Measurements from ENCODE around the gene NPSR1. TPM values are rescaled to one million over a fixed set of nuclear protein-coding genes. Genes with fewer than 3 reads are reported as not detected.
"Not testable (repeated sequence)": the region's sequence is repeated elsewhere in the genome, so short reads cannot be mapped to it uniquely, and the experiment has no call there.

Gene NPSR1
- total RNA-seq, 2 donors from 2014 or later = not detected

- Mint-ChIP-seq H3K4me1 (no peaks in the 10 kb centered on the region), H3K27me3 (no peaks in the 10 kb centered on the region), H3K4me3 (no peak overlapping the region), H3K27ac (no peak overlapping the region), H3K36me3 (ENCODE audit: low read depth) (no peaks in the 10 kb centered on the region)
- no peaks in the 10 kb centered on the region for H3K9me3 ChIP-seq (ENCODE audit: control insufficient read depth, low read length, poor library complexity, severe bottlenecking)
- DNase-seq = no peak
- ATAC-seq = no peak
Observed at GRCh38 chr7:34787586-34787985, 129.6 kb downstream of the NPSR1 start.

DNA sequence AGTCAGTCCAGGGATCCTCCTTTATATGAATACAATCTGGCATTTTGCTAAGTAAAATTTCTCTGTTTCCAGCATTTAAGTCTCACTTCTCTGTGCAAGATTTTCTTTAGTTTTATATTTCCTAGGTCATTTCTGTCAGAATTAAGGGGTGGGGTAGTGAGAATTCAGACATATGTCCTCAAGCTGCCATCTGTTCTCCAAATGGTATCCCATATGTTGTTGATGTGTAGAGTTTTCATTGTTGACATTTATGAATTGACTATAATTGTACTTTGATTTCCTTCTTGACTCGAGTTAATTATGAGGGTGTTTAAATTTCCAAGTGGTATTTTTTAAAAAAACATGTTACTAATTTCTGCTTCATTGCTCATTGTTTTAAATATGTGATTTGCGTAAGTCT, 148.8 kb downstream of the NPSR1 start:
- H3K9me3 ChIP-seq (ENCODE audit: control insufficient read depth, low read length, poor library complexity, severe bottlenecking) = no peaks in the 10 kb centered on the region
- ATAC-seq (no peak), DNase-seq (no peak)
- H3K36me3 Mint-ChIP-seq (ENCODE audit: low read depth) = no peaks in the 10 kb centered on the region
- H3K4me3 Mint-ChIP-seq = no peak overlapping the region
- peaks cover 32% of the 10 kb centered on the region for H3K27me3 Mint-ChIP-seq
- H3K27ac Mint-ChIP-seq = no peak overlapping the region
- no peaks in the 10 kb centered on the region for H3K4me1 Mint-ChIP-seq

DNA sequence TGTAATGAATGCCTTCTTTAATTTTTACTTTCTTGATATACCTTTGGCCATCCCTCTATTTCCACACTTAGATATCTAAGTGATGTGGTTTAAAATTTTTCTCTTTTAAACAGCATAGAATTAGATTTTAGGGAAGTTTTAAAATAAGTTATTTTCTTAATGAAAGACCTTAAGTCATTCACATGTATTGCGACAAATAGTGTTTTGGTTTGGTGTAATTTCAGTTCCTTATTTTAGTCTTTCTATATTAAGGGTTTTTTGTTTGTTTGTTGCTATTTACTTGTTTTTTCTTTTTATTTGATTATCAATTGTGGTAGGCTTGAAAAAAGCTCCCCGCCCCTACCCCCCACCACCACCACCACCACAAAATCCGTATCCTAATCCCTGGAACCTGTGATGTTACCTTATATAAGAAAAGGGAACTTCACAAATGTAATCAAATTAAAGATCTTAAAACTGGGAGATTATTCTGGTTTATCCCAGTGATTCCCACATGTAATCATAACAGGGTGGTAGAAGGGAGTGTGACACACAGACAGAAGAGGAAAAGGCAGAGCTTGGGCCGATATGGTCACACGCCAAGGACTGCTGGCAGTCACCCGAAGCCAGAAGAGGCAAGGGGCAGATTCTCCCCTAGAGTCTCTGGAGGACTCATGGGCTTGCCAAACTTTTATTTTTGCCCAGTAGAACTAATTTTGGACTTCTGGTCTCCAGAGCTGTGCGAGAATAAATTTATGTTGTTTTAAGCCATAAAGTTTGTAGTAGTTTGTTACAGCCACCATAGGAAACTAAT, 149.7 kb downstream of the NPSR1 start:
- Mint-ChIP-seq H3K27ac (no peak overlapping the region), H3K27me3 (peaks cover 36% of the 10 kb centered on the region), H3K4me3 (no peak overlapping the region), H3K4me1 (no peaks in the 10 kb centered on the region), H3K36me3 (ENCODE audit: low read depth) (no peaks in the 10 kb centered on the region)
- ATAC-seq = no peak
- no peaks in the 10 kb centered on the region for H3K9me3 ChIP-seq (ENCODE audit: control insufficient read depth, low read length, poor library complexity, severe bottlenecking)
- DNase-seq = no peak

- not testable (repeated sequence) for H3K4me1 Mint-ChIP-seq; H3K36me3 Mint-ChIP-seq (ENCODE audit: low read depth); DNase-seq
Observed at GRCh38 chr7:34814203-34814842, 156.3 kb downstream of the NPSR1 start.

GRCh38 chr7:34821932-34822558, 164.0 kb downstream of the NPSR1 start:
- no peak for DNase-seq
- Mint-ChIP-seq H3K27me3 (peaks cover 12% of the 10 kb centered on the region), H3K27ac (no peak overlapping the region), H3K4me3 (no peak overlapping the region), H3K36me3 (ENCODE audit: low read depth) (no peaks in the 10 kb centered on the region), H3K4me1 (no peaks in the 10 kb centered on the region)
- ATAC-seq = no peak
- H3K9me3 ChIP-seq (ENCODE audit: control insufficient read depth, low read length, poor library complexity, severe bottlenecking) = no peaks in the 10 kb centered on the region

More at GRCh38 chr7:34814203-34814842, 156.3 kb downstream of the NPSR1 start:
- not testable (repeated sequence) for ATAC-seq; H3K4me3 Mint-ChIP-seq; H3K9me3 ChIP-seq (ENCODE audit: control insufficient read depth, low read length, poor library complexity, severe bottlenecking); H3K27ac Mint-ChIP-seq
- H3K27me3 Mint-ChIP-seq = peaks cover 32% of the 10 kb centered on the region

GRCh38 chr7:34823650-34824258, 165.7 kb downstream of the NPSR1 start:
- H3K27ac Mint-ChIP-seq = no peak overlapping the region
- H3K36me3 Mint-ChIP-seq (ENCODE audit: low read depth) = no peaks in the 10 kb centered on the region
- peak in 1 of 3 donors; percentile 49 for DNase-seq
- H3K4me3 Mint-ChIP-seq = no peak overlapping the region
- no peaks in the 10 kb centered on the region for H3K4me1 Mint-ChIP-seq
- peak; percentile 69 for ATAC-seq
- H3K9me3 ChIP-seq (ENCODE audit: control insufficient read depth, low read length, poor library complexity, severe bottlenecking) = no peaks in the 10 kb centered on the region
- H3K27me3 Mint-ChIP-seq = peaks cover 7% of the 10 kb centered on the region

DNA sequence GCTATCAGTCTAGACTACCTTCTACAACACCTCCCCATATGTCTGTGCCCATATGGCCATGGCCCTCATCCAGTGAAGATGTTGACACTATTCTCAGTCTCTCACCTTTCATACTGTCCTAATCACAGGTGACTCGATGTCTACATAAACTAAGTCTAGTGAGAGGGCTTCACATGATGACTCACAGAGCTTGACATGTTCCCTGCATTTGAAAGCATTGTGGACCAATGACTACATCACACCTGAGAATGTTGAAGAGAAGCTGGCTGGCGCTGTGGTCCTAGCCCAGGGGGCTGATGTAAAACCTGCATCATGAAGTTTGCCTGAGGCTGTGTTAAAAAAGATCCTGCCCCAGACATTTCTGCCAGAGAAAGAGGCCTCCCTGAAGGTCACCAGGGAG, 167.2 kb downstream of the NPSR1 start:
- Mint-ChIP-seq H3K4me3 (no peak overlapping the region), H3K36me3 (ENCODE audit: low read depth) (no peaks in the 10 kb centered on the region), H3K27me3 (peaks cover 7% of the 10 kb centered on the region), H3K4me1 (no peaks in the 10 kb centered on the region), H3K27ac (peak overlapping the region; percentile 32)
- DNase-seq (no peak), ATAC-seq (no peak)
- no peaks in the 10 kb centered on the region for H3K9me3 ChIP-seq (ENCODE audit: control insufficient read depth, low read length, poor library complexity, severe bottlenecking)

GRCh38 chr7:34830390-34830789, 172.4 kb downstream of the NPSR1 start:
- no peaks in the 10 kb centered on the region for H3K9me3 ChIP-seq (ENCODE audit: control insufficient read depth, low read length, poor library complexity, severe bottlenecking)
- Mint-ChIP-seq H3K4me1 (no peaks in the 10 kb centered on the region), H3K4me3 (no peak overlapping the region), H3K36me3 (ENCODE audit: low read depth) (peaks cover 2% of the 10 kb centered on the region), H3K27me3 (peaks cover 29% of the 10 kb centered on the region), H3K27ac (no peak overlapping the region)
- no peak for DNase-seq
- no peak for ATAC-seq

DNA sequence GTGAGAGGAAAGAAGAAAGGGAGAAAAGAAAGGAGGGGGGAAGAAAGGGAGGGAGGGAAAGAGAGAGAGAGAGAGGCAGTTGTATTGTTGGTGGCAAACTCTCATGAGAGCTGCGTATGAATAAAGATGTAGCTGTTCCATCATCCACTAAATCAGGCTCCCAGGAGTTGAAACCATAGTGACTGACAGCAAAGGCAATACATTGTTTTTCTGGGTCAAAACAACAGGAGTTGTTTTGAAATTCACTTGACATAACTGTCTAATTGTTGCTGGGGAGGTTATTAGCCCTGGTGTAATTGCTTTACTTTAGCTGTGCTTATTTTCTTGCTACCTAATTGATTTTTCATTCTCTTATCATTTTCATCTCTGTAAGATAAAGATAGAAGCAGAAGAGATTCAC, 173.4 kb downstream of the NPSR1 start:
- Mint-ChIP-seq H3K27ac (no peak overlapping the region), H3K27me3 (peaks cover 33% of the 10 kb centered on the region), H3K36me3 (ENCODE audit: low read depth) (peaks cover 2% of the 10 kb centered on the region), H3K4me3 (no peak overlapping the region), H3K4me1 (no peaks in the 10 kb centered on the region)
- ATAC-seq = no peak
- H3K9me3 ChIP-seq (ENCODE audit: control insufficient read depth, low read length, poor library complexity, severe bottlenecking) = no peaks in the 10 kb centered on the region
- DNase-seq = no peak

DNA sequence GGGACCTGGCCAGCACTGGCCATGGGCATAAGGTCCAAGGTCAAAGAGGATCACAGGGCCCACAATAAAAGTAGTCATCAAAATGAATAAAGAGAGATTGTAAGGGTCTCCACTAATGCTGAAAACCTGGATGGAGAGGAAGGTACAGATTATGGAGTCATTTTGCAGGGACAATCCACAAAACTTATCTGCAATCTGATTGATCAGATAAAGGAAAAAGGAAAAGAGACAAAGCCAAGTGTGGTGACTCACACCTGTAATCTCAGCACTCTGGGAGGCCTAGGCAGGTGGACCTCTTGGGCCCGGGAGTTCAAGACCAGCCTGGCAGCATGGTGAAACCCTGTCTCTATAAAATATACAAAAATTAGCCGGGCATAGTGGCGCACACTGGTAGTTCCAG, 174.0 kb downstream of the NPSR1 start:
- ATAC-seq (no peak), DNase-seq (no peak)
- Mint-ChIP-seq H3K27ac (no peak overlapping the region), H3K4me3 (no peak overlapping the region), H3K36me3 (ENCODE audit: low read depth) (peaks cover 2% of the 10 kb centered on the region), H3K27me3 (peaks cover 33% of the 10 kb centered on the region), H3K4me1 (no peaks in the 10 kb centered on the region)
- H3K9me3 ChIP-seq (ENCODE audit: control insufficient read depth, low read length, poor library complexity, severe bottlenecking) = no peaks in the 10 kb centered on the region

GRCh38 chr7:34835901-34836600, 178.0 kb downstream of the NPSR1 start:
- ATAC-seq = no peak
- H3K9me3 ChIP-seq (ENCODE audit: control insufficient read depth, low read length, poor library complexity, severe bottlenecking) = no peaks in the 10 kb centered on the region
- no peaks in the 10 kb centered on the region for H3K36me3 Mint-ChIP-seq (ENCODE audit: low read depth)

DNA sequence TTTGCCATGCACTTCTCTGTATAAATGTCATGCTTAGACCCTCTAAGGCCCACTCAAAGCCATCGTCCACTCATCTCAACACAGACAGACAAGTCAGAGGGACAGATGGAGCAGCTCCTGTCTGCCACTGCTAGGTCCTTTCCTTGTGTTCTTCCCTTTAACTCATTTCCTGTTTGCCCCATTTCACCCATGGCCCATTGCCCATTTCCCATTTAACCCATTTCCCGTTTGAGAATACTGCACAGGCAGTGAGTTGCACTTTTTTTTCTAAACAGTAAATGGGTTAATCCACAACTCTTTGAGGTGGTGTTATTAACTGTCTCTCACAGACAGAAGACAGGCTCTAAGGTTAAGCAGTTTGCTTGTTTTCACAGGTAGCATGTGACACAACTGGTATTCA, 179.3 kb downstream of the NPSR1 start:
- Mint-ChIP-seq H3K4me1 (peaks cover 3% of the 10 kb centered on the region), H3K27ac (no peak overlapping the region), H3K27me3 (peaks cover 44% of the 10 kb centered on the region), H3K36me3 (ENCODE audit: low read depth) (no peaks in the 10 kb centered on the region), H3K4me3 (no peak overlapping the region)
- H3K9me3 ChIP-seq (ENCODE audit: control insufficient read depth, low read length, poor library complexity, severe bottlenecking) = no peaks in the 10 kb centered on the region
- ATAC-seq (no peak), DNase-seq (no peak)

More at GRCh38 chr7:34835901-34836600, 178.0 kb downstream of the NPSR1 start:
- H3K4me3 Mint-ChIP-seq = no peak overlapping the region
- DNase-seq = no peak
- no peak overlapping the region for H3K27ac Mint-ChIP-seq
- H3K27me3 Mint-ChIP-seq = peaks cover 53% of the 10 kb centered on the region
- H3K4me1 Mint-ChIP-seq = peaks cover 3% of the 10 kb centered on the region

DNA sequence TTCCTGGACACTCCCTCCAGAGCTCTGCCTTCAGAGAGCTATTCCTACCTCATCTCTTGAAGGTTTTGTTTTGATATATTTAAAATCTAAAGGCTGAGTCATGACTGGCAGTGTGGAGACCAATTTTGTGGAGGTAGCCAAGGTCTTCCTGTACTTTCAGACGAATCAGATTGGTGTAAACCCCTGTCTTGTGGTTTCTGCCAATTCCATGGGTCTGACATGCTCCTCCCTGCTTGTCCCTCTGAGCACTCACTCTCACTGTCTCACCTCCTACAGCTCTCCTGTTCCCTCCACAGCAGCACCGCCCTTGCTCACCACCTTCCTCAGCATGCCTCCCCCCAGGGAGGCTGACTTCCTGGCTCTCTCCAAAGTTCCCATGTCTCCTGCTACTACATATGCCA, 179.8 kb downstream of the NPSR1 start:
- H3K4me1 Mint-ChIP-seq = peaks cover 3% of the 10 kb centered on the region
- H3K36me3 Mint-ChIP-seq (ENCODE audit: low read depth) = no peaks in the 10 kb centered on the region
- peaks cover 44% of the 10 kb centered on the region for H3K27me3 Mint-ChIP-seq
- no peaks in the 10 kb centered on the region for H3K9me3 ChIP-seq (ENCODE audit: control insufficient read depth, low read length, poor library complexity, severe bottlenecking)
- H3K27ac Mint-ChIP-seq = no peak overlapping the region
- DNase-seq (no peak), ATAC-seq (no peak)
- H3K4me3 Mint-ChIP-seq = no peak overlapping the region

Data from T-helper 17 cell (primary cell).